GM19372 (cell line): ENCODE results near the gene DLG4.

Experiments
- ATAC-seq: cut with Tn5 transposase; IDR thresholded peaks from one replicate; pipeline ENCODE4 v1.9.1; 2021; ENCODE audit warnings: mild to moderate bottlenecking, low read depth, moderate library complexity; ENCODE audit not compliant: unreplicated experiment

Gene DLG4

DNA sequence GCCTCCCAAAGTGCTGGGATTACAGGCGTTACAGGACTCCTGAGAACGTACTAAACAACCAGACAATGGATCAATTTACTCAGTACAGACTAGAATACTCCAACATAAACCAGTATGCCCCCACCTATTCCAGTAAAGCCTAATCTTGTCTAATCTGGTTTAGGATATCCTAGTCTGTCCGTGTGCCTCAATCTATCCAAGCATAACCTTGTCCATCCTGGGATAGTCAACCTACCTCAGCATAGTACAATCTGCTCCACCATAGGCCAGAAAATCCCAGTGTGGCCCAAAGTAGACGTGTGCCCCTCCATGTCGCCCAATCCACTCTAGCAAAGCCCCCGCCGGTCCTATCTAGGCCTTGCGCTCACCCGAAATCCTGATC is 14.1 kb upstream of the DLG4 start:
- ATAC-seq, result no peak

DNA sequence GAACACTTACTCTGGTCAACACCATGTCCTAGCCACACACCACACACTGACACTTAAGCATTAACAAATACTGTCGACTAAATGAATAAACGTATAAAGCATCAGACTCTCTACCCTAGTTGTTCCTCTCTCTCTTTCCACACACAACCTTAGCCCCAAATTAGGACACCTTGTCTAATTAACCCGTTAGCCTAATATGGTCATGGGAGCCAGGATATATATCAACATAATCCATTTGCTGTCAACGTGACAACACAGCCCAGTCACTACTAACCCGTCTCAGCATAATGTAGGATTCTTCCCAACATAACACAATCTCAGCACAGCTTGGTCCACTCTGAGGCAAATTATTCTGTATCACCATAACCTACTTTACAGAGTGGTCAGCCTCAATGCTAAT is 12.5 kb upstream of the DLG4 start:
- ATAC-seq, result no peak

DNA sequence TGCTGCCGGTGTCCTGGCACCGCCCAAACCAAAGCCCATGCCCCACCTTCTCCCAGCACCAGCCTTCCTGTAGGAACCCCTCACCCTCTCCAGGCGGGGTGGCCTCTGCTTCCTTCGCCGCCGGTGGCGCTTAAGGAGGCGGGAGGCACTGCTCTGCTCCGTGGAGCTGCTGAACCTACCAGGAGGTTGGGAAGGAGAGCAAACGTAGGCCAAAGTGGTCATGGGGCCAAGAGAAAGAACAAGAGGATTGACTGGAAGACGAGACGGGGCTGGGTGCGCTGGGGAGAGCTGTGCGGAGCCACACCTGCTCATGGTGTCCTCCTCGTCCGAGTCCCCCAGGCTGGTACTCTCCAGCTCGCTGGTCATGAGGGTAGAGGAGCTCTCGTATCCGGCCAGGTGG is 9.9 kb upstream of the DLG4 start:
- no peak for ATAC-seq

DNA sequence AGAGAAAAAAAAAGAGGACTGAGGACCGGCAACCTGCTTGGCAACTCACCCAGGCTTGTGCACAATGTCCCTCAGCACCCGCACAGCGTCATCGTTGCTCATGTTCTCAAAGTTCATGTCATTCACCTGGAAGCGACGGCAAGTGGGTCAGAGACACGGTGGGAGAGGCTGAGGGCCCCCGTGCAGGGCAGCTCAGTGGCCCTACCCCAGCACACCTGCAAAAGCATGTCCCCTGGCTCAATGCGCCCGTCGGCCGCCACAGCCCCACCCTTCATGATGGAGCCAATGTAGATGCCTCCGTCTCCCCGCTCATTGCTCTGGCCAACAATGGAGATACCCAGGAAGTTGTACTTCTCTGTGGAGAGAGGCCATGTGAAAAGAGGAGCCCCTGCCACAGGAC is 9.3 kb upstream of the DLG4 start:
- no peak for ATAC-seq

DNA sequence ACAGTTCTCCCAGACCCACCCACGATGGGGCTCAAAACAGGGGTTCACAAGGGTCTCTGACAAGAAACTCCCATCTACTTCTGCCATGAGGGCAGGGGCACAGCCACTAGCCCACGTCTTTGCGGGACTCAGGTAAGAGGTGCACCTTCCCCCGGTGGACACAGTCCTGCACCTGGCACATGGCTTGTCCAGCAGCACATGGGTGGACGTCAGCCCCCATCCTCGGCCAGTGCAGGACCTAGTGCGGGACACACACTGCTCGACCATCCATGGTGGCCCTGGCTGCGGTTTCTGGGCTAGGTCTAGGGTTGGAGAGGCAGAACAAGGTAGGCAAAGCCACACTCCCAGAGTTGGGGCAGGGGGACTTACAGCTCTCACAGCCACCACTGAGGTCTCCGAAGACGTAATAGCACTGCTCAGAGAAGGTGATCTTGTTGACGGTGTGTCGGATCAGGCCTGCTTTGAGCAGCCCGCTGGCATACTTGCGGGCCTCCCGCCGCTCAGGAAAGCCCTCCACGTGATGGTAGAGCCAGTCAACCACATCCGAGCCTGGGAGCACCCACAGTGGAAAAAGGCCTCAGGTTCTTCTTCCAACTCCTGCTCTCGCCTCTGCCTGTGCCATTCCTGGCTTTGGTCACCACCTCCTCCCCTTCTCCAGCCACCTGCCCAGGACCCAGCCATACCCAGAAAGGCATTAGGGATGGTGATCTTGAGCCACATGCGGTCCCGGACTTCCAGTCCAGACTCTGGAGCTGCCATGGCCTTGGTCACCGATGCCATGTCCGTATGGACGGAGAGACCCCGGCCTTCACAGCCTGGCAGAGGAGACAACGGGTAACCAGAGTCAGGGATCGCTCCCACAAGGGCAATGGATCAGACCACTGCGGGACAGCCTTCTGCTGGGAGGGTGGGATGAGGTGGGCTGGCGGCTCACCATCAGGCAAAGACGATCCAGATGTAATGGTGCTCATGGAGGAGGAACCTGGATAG is 7.4 kb upstream of the DLG4 start:
- ATAC-seq, result no peak

DNA sequence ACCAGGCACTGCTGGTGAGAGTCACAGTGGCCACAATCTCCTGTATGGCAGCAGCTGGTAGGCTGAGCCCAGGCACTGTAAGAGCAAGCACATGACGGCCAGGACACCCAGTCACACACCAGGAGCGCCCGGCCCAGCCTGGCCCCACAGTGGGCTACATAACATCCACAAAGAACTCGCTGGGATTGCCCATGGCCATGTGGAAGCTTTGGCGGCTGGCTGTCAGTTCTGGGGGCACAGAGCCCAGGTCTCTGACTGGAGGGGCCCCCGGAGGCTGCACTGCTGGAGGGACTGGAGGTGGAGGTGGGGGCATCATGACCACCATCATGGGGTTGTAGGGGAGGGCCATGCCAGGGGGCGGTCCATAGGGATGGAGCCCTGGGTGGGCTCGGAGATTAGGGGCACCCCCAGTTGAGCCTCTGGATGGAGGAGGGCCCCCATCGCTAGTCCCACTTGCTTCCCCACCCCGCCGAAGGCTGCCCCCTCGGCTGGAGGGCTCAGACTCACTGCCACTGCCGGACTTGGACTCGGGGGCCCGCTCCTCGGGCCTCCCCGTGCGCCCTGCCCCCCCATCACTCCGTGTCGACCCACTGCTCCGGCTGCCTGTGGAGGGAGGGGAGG is 6.2 kb upstream of the DLG4 start:
- no peak for ATAC-seq

DNA sequence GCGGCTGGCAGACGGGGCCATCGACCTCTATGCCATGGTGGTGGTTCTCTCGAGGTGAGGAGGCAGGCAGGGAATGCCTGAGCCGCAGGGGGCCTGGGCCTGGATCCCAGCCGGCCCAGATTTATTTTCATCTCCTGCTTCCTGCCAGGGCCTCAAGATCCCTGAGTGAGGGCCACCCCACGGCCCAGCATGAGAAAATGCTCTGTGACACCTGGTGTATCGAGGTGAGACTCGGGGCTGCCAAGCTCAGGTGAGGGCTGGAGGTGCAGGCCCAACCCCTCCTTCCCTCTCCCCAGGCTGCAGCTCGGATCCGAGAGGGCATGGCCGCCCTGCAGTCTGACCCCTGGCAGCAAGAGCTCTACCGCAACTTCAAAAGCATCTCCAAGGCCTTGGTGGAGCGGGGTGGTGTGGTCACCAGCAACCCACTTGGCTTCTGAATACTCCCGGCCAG is 5.0 kb upstream of the DLG4 start:
- ATAC-seq, result no peak

DNA sequence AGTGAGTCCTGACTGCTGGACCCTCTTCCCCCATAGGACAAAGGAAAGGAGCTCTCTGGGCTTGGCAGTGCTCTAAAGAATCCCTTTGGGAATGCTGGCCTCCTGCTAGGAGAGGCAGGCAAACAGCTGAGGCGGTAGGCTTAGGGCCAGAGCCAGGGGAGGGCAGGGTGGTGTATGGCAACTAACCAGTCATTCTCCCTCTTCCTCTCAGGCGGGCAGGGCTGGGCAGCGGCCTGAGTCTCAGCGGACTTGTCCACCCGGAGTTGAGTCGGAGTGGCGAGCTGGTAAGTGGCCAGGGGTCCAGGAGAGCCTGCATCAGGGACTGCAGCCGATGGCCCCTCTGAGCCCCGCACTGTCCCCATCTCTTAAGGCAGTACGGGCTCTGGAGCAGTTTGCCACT is 4.5 kb upstream of the DLG4 start:
- no peak for ATAC-seq

DNA sequence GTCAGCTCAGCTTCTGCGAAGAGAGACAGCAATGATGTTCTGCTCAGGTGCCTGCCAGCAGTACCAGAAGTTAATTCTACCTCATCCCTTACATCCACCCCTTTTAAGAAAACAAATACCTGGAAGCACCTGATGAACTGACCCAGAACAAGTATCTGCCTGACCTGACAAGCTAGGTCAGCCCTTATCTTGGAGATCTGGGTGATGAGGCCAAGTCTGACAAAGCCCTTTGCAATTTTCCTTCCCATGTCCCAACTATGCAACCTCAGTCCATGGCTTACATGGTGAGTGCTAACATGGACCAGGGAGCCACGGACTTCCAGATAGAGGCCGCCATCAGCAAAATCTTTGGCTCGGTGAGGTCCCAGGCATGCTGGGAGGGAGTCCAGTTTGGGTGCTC is 3.7 kb upstream of the DLG4 start:
- no peak for ATAC-seq

DNA sequence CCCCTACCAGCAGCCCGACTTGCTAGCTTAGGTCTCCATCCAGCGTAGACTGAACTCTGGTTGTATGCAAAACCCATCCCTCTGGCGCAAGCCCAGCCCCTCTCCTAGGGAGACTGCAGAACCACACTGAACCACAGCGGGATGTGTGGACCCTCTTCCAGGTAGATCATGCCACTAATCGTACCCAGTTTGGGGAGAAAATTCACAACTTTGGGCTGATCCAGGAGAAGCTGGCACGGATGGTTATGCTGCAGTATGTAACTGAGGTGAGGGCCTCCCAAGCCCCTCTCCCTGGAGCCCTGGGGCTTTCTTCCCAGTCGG is 3.3 kb upstream of the DLG4 start:
- ATAC-seq, result no peak

DNA sequence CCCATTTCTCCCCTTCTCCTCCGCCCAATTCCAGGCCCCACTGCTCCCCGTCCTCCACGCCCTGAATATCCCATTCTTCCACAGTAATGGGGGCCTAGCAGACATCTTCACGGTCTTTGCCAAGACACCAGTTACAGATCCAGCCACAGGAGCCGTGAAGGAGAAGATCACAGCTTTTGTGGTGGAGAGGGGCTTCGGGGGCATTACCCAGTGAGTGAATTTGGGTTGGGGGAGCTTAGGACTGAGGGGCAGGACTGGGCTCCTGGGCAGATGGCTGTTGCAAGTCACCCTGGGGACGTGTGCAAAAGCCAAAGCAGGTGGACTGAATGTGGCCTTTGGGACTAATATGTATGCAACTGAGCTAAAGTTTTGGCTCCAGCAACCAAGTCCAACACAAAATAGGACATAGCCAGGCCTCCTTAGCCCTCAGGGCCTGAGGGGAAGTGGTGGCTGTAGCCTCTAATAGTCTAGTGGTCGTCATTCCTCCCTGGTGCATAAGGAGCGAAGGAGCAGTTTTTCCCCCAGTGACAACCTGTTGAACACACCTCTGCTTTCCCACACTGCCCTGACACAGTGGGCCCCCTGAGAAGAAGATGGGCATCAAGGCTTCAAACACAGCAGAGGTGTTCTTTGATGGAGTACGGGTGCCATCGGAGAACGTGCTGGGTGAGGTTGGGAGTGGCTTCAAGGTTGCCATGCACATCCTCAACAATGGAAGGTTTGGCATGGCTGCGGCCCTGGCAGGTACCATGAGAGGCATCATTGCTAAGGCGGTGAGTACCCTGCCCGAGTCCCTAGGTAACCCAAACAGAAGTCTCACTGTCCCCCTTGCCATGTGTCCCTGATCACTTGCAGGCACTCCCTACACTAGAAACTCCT is 2.7 kb upstream of the DLG4 start:
- no peak for ATAC-seq

DNA sequence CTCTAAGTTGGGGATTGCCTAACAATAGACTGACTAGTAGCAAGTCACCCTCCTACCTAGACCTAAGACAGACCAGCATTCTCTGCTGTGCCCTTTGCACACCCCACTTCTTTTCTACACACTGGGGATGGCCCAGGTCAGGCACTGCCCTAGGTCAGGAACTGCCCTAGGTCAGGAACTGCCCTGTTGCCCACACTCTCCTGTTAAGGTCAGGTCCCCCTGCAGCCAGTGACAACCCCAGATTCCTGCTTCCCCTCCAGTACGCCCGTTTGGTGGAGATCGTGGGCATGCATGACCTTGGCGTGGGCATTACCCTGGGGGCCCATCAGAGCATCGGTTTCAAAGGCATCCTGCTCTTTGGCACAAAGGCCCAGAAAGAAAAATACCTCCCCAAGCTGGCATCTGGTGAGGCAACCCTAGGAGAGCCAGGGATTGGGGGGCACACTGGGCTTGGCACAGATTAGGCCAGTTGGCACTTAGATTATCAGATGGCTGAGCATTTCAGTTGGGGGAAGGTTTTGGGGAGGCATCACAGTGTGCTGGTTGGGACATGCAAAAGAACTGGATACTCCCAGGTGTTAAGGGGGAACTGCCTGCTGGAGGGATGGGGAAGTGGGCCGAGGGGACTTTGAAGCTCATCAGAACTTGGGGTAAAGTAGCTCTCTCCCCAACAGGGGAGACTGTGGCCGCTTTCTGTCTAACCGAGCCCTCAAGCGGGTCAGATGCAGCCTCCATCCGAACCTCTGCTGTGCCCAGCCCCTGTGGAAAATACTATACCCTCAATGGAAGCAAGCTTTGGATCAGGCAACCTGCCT is 1.8 kb upstream of the DLG4 start:
- ATAC-seq, result no peak

DNA sequence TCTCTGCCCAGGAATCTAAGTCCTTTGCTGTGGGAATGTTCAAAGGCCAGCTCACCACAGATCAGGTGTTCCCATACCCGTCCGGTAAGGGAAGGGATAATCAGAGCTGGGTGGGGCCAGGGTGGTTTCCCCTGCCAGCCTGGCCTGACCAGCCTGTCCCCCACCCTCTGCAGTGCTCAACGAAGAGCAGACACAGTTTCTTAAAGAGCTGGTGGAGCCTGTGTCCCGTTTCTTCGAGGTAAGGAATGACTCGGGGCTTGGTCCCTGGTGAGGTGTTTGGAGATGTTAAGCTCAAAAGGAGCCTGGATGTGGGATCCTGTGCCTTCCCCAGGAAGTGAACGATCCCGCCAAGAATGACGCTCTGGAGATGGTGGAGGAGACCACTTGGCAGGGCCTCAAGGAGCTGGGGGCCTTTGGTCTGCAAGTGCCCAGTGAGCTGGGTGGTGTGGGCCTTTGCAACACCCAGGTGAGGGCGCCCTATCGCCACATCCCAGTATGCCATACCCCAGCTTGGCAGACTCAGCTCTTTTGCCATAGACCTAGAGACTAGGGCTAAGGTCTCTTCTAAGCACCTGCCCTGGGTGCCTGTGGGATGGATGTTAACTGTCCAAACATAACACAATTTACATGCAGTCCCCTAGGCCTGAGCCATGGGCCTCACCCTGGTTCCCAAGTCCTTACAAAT is 1.1 kb upstream of the DLG4 start:
- no peak for ATAC-seq

DNA sequence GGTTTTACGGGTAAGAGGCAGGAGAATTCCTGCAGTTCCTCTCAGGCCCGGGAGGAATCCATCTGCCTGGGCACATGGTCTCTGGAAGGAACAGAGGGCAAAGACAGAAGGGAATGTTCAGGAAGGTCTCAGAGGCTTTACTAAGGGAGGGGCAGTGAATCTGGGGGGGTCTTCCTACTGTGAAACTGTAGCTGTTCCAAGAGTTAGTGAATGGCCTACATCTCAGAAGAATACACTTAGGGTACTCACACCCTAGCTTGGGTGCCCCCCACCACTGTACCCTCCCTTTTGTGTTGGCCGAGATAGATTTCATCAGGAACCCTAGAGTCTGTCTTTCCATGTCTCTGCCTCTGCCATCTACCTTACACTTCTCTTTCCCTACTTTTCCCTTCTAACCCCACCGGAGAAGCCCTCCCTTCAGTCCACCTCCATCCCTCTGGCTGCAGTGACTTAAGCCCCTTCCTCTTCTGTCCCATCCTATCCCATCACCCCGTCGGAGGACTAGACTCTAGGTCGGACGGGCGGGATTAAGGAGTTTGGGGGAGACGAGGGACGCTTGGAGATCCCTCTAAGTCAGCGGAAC is 316 bp downstream of the DLG4 start:
- no peak for ATAC-seq

DNA sequence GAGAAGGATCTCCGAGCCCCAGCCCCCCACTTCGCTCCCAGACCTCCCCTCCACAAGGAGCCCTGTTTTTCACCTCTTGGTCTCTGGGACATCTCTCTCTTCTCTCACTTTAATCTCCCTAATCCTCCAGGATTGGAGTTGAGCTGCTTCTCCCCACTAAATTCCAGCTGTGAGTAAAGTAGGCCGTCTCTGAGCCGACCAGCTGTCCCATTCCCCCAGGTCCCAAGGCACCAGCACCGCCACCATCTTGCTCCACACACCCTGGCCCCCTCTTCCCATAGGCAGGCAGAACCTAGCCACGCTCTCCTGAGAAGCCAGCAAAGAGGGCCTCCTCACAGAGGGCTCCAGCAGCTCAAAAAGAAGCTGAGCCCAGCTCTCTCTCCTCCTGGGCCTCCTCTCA is 878 bp downstream of the DLG4 start:
- ATAC-seq, result no peak

DNA sequence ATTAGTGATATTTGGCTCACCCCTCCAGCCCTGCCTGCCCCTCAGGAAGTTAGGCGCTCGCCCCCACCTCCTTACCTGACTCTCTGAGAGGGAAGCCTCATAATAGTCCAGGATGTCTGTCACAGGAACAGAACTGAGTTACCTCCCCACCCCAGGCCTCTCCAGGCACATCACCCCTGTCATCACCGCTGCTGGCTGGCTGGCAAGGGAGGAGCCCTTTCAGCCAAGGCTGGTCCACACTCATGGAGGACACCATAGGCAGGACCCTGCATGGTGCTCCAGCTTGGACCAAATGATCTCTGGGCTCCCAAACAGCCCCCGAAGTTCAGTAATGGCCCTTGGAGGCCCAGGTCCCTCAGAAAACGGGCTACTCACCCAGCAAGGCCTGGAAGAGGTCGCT is 1.5 kb downstream of the DLG4 start:
- no peak for ATAC-seq

DNA sequence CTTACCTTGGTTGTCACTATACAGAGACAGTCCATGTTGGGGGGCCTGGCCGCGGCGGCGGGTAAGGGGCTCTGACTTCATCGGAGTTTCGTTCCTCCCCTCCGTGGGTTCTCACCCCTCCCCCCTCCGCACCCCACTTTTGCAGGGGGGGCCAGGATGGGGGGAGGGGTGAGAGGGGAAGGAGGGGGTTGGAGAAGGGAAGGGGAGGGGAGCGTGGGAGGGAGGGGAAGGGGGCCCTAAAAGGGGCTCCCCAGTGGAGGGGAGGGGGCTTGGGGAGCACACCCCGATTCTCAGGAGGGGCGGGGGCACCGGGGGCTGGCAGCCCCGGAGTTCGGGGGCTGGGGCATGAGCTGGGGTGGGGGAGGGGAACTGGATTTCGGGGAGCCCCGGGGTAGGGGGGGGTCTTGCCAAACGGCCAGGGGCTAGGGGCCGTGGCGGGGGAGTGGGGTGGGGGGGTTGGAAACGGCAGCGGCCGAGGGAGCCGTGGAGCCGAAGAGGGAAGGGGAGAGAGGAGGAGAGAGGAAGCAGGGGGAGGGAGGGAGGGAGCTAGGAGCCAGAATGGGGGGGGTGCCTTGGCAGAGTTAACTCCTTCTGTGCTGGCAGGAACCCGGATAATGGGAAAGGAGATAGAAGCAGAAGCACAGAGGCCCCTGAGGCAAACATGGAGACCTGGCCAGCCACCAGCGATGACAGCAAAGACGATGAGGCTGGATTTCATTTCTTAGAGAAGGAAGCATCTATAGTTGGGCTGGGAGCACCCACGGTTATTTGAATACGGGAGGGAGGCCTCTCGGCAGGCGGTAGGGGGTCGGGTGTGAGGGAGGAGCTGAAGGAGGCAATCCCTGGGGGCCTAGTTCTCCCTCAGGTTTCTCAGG is 2.3 kb downstream of the DLG4 start:
- ATAC-seq, result no peak
